ENCODE measurements around the gene CHPF2.

The CHPF2 gene

DNA sequence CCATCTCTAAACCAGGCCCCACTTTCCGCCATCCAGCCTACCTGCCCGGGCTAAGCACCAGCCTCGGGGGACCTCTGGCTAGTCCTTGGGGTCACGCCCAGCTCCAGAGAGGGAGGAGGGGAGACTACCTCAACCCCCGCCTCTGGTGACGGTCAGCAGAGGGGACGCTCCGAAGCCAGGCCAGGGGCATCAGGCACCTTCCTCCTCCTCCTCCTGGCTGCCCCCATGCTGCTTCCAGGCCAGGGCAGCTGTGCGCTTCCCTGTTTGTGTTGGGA, 20.2 kb downstream of the CHPF2 start:
- no peaks in the 10 kb centered on the region for H3K36me3 ChIP-seq
- no peak overlapping the region for H3K27ac ChIP-seq
- peaks cover 11 to 29% of the 10 kb centered on the region in 2 experiments for H3K4me1 ChIP-seq (ENCODE audit: control insufficient read depth in 1 of 2, insufficient read depth in 1 of 2, low read depth in 1 of 2, low read length in 1 of 2)
- TF ChIP-seq, protein P1, sequence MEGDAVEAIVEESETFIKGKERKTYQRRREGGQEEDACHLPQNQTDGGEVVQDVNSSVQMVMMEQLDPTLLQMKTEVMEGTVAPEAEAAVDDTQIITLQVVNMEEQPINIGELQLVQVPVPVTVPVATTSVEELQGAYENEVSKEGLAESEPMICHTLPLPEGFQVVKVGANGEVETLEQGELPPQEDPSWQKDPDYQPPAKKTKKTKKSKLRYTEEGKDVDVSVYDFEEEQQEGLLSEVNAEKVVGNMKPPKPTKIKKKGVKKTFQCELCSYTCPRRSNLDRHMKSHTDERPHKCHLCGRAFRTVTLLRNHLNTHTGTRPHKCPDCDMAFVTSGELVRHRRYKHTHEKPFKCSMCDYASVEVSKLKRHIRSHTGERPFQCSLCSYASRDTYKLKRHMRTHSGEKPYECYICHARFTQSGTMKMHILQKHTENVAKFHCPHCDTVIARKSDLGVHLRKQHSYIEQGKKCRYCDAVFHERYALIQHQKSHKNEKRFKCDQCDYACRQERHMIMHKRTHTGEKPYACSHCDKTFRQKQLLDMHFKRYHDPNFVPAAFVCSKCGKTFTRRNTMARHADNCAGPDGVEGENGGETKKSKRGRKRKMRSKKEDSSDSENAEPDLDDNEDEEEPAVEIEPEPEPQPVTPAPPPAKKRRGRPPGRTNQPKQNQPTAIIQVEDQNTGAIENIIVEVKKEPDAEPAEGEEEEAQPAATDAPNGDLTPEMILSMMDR (IDR thresholded peaks at IDR 0.05), result no peak
- no peak overlapping the region for H3K4me3 ChIP-seq (ENCODE audit: low read depth in 1 of 2, low read length in 1 of 2)
- H3K9me3 ChIP-seq, result no peaks in the 10 kb centered on the region
- peaks cover 80% of the 10 kb centered on the region for H3K27me3 ChIP-seq

DNA sequence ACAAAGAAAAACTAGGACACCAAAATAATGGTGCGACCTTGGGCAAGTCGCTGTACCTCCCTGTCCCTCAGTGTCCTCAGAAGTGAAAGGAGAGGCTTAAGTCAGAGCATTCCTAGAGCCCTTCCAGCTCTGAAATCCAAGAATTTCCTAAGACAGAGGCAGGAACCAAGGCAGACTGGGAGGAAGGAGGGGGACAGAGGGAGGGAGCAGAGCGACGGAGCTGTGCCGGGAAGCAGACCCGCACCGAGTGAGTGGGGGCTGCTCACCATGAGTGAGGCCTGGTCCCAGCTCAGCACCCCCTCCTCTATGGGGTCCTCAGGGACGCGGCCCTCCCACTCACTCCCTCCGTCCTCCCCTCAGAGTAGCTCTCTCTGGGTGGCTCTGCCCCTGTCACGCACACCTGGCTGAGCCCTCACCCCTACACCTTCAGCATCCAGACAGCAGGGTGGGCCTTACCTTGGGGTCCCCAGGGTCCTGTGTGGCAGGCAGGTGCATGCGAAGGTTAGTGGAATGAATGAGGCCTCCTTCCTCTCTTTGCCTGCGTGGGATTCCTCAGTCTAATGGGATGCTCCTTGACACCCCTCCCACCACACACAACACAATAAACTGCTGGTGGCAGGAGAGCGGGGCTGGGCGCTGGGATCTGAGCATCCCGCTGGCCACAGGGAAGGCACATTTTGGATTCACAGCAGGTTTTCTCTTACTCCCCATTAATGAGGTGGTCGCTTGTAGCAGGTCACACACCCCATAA, 20.9 kb downstream of the CHPF2 start:
- TF ChIP-seq, protein P1 (IDR thresholded peaks at IDR 0.05), result no peak
- H3K4me1 ChIP-seq (ENCODE audit: control insufficient read depth in 1 of 2, insufficient read depth in 1 of 2, low read depth in 1 of 2, low read length in 1 of 2), result peaks cover 11 to 23% of the 10 kb centered on the region in 2 experiments
- no peak overlapping the region for H3K27ac ChIP-seq
- peaks cover 74% of the 10 kb centered on the region for H3K27me3 ChIP-seq
- H3K9me3 ChIP-seq, result no peaks in the 10 kb centered on the region
- H3K36me3 ChIP-seq, result no peaks in the 10 kb centered on the region
- H3K4me3 ChIP-seq (ENCODE audit: low read depth in 1 of 2, low read length in 1 of 2), result no peak overlapping the region

DNA sequence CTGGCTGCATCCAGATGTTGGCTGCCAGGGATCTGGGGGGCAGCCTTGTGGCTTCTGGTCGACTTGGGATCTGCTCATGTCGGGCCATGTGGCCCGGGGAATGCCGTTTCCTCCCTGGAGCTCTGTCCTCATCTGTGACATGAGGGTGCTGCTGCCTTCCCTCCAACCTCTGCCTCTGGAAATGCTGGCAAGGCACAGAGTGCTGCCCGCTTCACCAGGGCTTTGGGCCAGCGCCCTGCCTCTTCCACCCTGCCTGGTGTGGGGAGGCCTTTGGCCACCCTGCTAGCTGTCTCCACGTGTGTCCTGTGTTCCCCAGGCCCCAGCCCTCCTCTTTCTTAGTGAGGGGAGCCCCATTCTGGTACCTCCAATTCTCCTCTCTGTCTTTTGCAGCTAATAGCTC, 22.0 kb downstream of the CHPF2 start:
- Histone ChIP-seq H3K27me3 (peaks cover 62% of the 10 kb centered on the region), H3K9me3 (no peaks in the 10 kb centered on the region)
- TF ChIP-seq, protein P1 (IDR thresholded peaks at IDR 0.05), result no peak

DNA sequence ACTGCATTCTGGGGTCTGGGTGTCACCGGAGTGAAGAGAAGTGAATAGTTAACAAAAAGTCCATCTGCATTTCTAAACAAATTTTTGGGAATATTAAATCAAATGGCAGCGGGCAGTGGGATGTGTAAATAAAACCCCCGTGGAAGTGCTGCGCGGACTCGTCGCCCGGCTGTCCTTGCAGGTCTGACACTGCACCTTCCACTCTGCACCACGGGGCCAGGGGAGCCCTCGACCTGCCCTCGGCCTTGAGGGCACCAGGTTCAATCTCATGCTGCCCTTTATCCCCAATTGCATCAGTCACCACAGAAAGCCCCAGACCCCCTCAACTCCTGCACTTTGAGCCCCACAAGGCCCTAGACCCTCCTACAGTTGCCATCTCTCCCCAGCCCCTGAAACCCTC, 22.6 kb downstream of the CHPF2 start:
- Histone ChIP-seq H3K36me3 (no peaks in the 10 kb centered on the region), H3K27me3 (peaks cover 57% of the 10 kb centered on the region), H3K9me3 (no peaks in the 10 kb centered on the region), H3K4me1 (ENCODE audit: control insufficient read depth in 1 of 2, insufficient read depth in 1 of 2, low read depth in 1 of 2, low read length in 1 of 2) (peaks cover 5 to 7% of the 10 kb centered on the region in 2 experiments), H3K4me3 (ENCODE audit: low read depth in 1 of 2, low read length in 1 of 2) (no peak overlapping the region), H3K27ac (no peak overlapping the region)
- TF ChIP-seq, protein P1 (IDR thresholded peaks at IDR 0.05), result no peak

More for the DNA sequence above, 22.0 kb downstream of the CHPF2 start:
- Histone ChIP-seq H3K27ac (no peak overlapping the region), H3K36me3 (no peaks in the 10 kb centered on the region), H3K4me1 (ENCODE audit: control insufficient read depth in 1 of 2, insufficient read depth in 1 of 2, low read depth in 1 of 2, low read length in 1 of 2) (peaks cover 5 to 11% of the 10 kb centered on the region in 2 experiments), H3K4me3 (ENCODE audit: low read depth in 1 of 2, low read length in 1 of 2) (no peak overlapping the region)

DNA sequence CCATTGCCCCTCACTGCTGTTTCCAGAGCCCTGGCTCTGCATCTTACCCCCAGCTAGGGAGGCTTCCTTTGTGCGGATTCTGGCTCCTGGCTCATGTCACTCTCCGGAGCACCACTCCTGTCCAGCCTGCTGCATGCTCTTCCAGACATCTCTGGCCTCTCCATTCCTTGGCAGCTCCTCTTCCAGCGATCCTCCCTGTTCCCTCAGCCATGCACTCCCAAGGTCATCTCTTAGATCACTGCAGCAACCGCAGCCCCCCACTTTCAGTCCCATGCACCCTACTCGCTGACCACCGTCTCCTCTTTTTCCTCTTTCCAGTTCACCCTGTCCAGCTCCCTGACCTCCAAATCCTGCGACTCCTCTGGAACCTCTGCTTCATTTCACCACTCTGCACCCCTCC, 23.1 kb downstream of the CHPF2 start:
- TF ChIP-seq, protein P1 (IDR thresholded peaks at IDR 0.05), result no peak

More for the DNA sequence above, 23.1 kb downstream of the CHPF2 start:
- H3K27me3 ChIP-seq, result peaks cover 51% of the 10 kb centered on the region
- no peak overlapping the region for H3K4me3 ChIP-seq (ENCODE audit: low read depth in 1 of 2, low read length in 1 of 2)
- no peaks in the 10 kb centered on the region for H3K36me3 ChIP-seq
- no peaks in the 10 kb centered on the region for H3K9me3 ChIP-seq
- no peak overlapping the region for H3K27ac ChIP-seq
- H3K4me1 ChIP-seq (ENCODE audit: control insufficient read depth in 1 of 2, insufficient read depth in 1 of 2, low read depth in 1 of 2, low read length in 1 of 2), result peaks cover 5 to 7% of the 10 kb centered on the region in 2 experiments
